Upper lobe of left lung (tissue), 4 donors: ENCODE measurements around the gene RASL10B.

ENCODE experiments used
- EP300 ChIP-seq, 4 donors: sonication (generic); formaldehyde crosslinking; IDR thresholded peaks; one replicate each; pipeline ENCODE4 v1.5.1; 2017; ENCODE audit warnings: antibody characterized with exemption in 4 of 4, control low read depth in 2 of 4
- POLR2A ChIP-seq, 4 donors: fragments of 450-650 bp; IDR thresholded peaks; one replicate each; pipeline ENCODE4 v1.5.1; 2016 to 2017; ENCODE audit warnings: antibody characterized with exemption in 4 of 4, mild to moderate bottlenecking in 2 of 4
- POLR2AphosphoS5 ChIP-seq, 2 donors: sonication (generic); formaldehyde crosslinking; IDR thresholded peaks; one replicate each; pipeline ENCODE4 v1.5.1; 2017; ENCODE audit warnings: antibody characterized with exemption in 2 of 2
- TF ChIP-seq, protein P1 (sequence below), 6 experiments: fragments of 450-650 bp in 4 of 6; fragments of 200-600 bp in 2 of 6; sonication (generic) in 2 of 6; IDR thresholded peaks; one replicate each; pipeline ENCODE4 v1.5.1; 2016 to 2019; ENCODE audit warnings: antibody characterized with exemption in 6 of 6

GRCh38 chr17:35784895-35785294 is 53.5 kb downstream of the RASL10B start:
- TF ChIP-seq POLR2AphosphoS5 (IDR thresholded peaks at IDR 0.05) = no peak
- TF ChIP-seq, protein P1, sequence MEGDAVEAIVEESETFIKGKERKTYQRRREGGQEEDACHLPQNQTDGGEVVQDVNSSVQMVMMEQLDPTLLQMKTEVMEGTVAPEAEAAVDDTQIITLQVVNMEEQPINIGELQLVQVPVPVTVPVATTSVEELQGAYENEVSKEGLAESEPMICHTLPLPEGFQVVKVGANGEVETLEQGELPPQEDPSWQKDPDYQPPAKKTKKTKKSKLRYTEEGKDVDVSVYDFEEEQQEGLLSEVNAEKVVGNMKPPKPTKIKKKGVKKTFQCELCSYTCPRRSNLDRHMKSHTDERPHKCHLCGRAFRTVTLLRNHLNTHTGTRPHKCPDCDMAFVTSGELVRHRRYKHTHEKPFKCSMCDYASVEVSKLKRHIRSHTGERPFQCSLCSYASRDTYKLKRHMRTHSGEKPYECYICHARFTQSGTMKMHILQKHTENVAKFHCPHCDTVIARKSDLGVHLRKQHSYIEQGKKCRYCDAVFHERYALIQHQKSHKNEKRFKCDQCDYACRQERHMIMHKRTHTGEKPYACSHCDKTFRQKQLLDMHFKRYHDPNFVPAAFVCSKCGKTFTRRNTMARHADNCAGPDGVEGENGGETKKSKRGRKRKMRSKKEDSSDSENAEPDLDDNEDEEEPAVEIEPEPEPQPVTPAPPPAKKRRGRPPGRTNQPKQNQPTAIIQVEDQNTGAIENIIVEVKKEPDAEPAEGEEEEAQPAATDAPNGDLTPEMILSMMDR (IDR thresholded peaks at IDR 0.05) = no peak
- TF ChIP-seq POLR2A (IDR thresholded peaks at IDR 0.05) = no peak
- no peak for TF ChIP-seq EP300 (IDR thresholded peaks at IDR 0.05)
